CD8-positive, alpha-beta memory T cell (primary cell): ENCODE results near the gene RAD51B. TPM values are rescaled to one million over a fixed set of nuclear protein-coding genes. Genes with fewer than 3 reads are reported as not detected.

Experiments
- CTCF ChIA-PET: fragments of 350-600 bp; sonication (Branson Sonifier 250); formaldehyde crosslinking; loops from one replicate; lab custom pipeline; 2021; ENCODE audit warnings: antibody characterized with exemption; lab: Charles Lee
- POLR2A ChIA-PET: fragments of 350-600 bp; sonication (Branson Sonifier 250); formaldehyde crosslinking; loops from one replicate; lab custom pipeline; 2021; ENCODE audit warnings: antibody characterized with exemption; lab: Charles Lee
- DNase-seq, 5 donors: peaks; one replicate each; pipeline versions ENCODE4 v3.0.0 to v3.0.0-alpha.2; 2020 to 2022; ENCODE audit warnings: mixed read lengths in 1 of 5
- H3K27ac ChIP-seq: one replicate; pipeline ENCODE4 v1.7.0; 2013; ENCODE audit warnings: low read depth, mild to moderate bottlenecking, low read length, moderate library complexity
- H3K27me3 ChIP-seq: 2 replicates; pipeline ENCODE4 v1.7.0; 2013; ENCODE audit warnings: low read length, mild to moderate bottlenecking; ENCODE audit not compliant: insufficient read depth, poor library complexity, severe bottlenecking
- H3K36me3 ChIP-seq: 2 replicates; pipeline ENCODE4 v1.7.0; 2013; ENCODE audit warnings: mild to moderate bottlenecking, low read length, moderate library complexity; ENCODE audit not compliant: insufficient read depth
- H3K4me1 ChIP-seq: 2 replicates; pipeline ENCODE4 v1.7.0; 2013; ENCODE audit warnings: mild to moderate bottlenecking, low read length, moderate library complexity; ENCODE audit not compliant: insufficient read depth
- H3K4me3 ChIP-seq: 2 replicates; pipeline ENCODE4 v1.7.0; 2013; ENCODE audit warnings: mild to moderate bottlenecking, low read length
- H3K9me3 ChIP-seq: 2 replicates; pipeline ENCODE4 v1.7.0; 2013; ENCODE audit warnings: mild to moderate bottlenecking, low read length
- H3K27ac Mint-ChIP-seq, 8 donors: one replicate each; pipeline ENCODE4 v1.8.0; 2020 to 2021; ENCODE audit warnings: mixed read lengths in 8 of 8, mild to moderate bottlenecking in 6 of 8, inconsistent platforms in 3 of 8, moderate library complexity in 3 of 8
- H3K27me3 Mint-ChIP-seq, 2 donors: one replicate each; pipeline ENCODE4 v1.8.0; 2020 to 2021; ENCODE audit warnings: mixed read lengths in 2 of 2, mild to moderate bottlenecking in 1 of 2, moderate library complexity in 1 of 2
- H3K36me3 Mint-ChIP-seq, 3 donors: one replicate each; pipeline ENCODE4 v1.8.0; 2020 to 2021; ENCODE audit warnings: mixed read lengths in 3 of 3, inconsistent platforms in 1 of 3, mild to moderate bottlenecking in 1 of 3
- H3K4me1 Mint-ChIP-seq, 3 donors: one replicate each; pipeline ENCODE4 v1.8.0; 2020 to 2021; ENCODE audit warnings: mixed read lengths in 3 of 3, inconsistent platforms in 1 of 3, mild to moderate bottlenecking in 1 of 3
- H3K4me3 Mint-ChIP-seq, 7 donors: one replicate each; pipeline ENCODE4 v1.8.0; 2020 to 2021; ENCODE audit warnings: mixed read lengths in 7 of 7, mild to moderate bottlenecking in 6 of 7, moderate library complexity in 4 of 7, inconsistent platforms in 2 of 7
- H3K9me3 Mint-ChIP-seq, 5 donors: one replicate each; pipeline ENCODE4 v1.8.0; 2020 to 2022; ENCODE audit warnings: mixed read lengths in 5 of 5, mild to moderate bottlenecking in 3 of 5, moderate library complexity in 2 of 5, inconsistent platforms in 1 of 5
- polyA plus RNA-seq: library from polyadenylated mRNA; unstranded; fragments of 300-500 nt; fragmentation: Illumina TruSeq; gene quantifications from one replicate; pipeline ENCODE4 v1.2.3, GENCODE V29; 2021
- total RNA-seq, 2 experiments: library from RNA; stranded (reverse); gene quantifications; one replicate each; pipeline ENCODE4 v1.2.3, GENCODE V29; 2021

Gene RAD51B
- total and polyA plus RNA-seq, 3 experiments from 2014 or later, result 15.7 to 22.9 (median 17.4) TPM

DNA sequence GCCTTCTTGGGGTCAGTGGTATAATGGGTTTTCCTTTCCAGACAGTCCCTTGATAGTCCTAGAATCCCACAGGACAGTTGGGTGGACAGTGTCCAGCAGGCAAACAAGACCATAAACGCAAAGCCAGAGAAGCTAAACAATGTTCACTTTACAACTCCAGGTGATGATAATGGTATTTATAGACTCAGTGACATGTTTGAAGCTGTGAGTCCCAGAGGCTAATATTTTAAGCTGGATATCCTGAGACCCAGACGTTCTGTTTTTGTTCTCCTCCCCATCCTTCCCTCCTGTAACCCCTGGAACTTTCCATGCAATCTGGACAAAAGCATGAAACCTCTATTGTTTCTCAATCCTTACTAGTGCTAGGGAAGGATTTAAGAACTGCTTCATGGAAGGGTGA lies 852.3 kb downstream of the RAD51B start:
- POLR2A ChIA-PET, result no interaction called here
- Mint-ChIP-seq H3K27ac (peak overlapping the region in 1 of 8 donors; percentile 71), H3K4me3 (no peak overlapping the region), H3K4me1 (peaks cover 0 to 6% (median under 1%) of the 10 kb centered on the region in 3 donors), H3K36me3 (no peaks in the 10 kb centered on the region), H3K27me3 (no peaks in the 10 kb centered on the region), H3K9me3 (no peaks in the 10 kb centered on the region)
- H3K4me3 ChIP-seq, result no peak overlapping the region
- no peaks in the 10 kb centered on the region for H3K36me3 ChIP-seq
- H3K27me3 ChIP-seq, result no peaks in the 10 kb centered on the region
- no peaks in the 10 kb centered on the region for H3K4me1 ChIP-seq
- DNase-seq, result no peak
- CTCF ChIA-PET, result interaction anchor here (0.8 to 1.7 kb wide), 2 partner anchors 11 to 14 kb away, joined by 3 to 4 read pairs; no protein-coding TSS in a partner anchor
- H3K9me3 ChIP-seq, result no peaks in the 10 kb centered on the region
- no peak overlapping the region for H3K27ac ChIP-seq

DNA sequence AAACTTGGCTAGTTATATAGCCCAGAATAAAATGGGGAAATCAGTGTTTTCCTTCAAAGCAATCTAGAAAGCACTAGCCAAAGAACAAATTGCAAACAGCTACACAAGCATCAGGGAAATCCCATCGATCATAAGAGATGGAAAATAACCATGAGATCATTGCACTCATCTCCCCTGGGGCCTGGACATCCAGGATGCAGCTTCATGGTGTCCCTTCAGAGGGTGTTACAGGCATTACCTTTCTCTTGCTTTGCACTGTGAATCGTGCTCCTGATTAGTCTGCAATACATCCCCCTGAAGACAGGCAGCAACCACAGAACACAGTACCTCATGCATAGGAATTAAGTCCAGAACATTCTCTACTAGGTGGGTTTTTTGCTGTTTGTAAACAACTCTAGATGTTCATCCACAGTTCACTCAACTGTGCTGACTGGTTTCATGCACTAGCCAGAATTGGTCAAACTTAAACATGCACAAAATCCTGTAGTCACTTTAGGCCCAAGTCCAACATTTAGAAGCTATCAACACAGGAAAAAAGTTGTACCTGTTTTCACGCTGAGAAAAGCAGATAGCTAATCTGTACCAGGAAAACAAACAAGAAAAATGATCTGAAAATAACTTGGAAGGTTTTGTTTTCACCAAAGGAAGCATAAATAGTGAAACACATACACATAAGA lies 853.2 kb downstream of the RAD51B start:
- ChIA-PET CTCF (interaction anchor here (0.8 to 1.7 kb wide), 3 partner anchors 10 to 18 kb away, joined by 3 to 4 read pairs (median 3); no protein-coding TSS in a partner anchor), POLR2A (interaction anchor here (0.5 kb wide), 1 partner anchor 46 kb away, joined by 10 read pairs; no protein-coding TSS in a partner anchor)
- Histone ChIP-seq H3K27ac (no peak overlapping the region), H3K36me3 (no peaks in the 10 kb centered on the region), H3K27me3 (no peaks in the 10 kb centered on the region), H3K4me3 (no peak overlapping the region), H3K9me3 (no peaks in the 10 kb centered on the region), H3K4me1 (no peaks in the 10 kb centered on the region)
- DNase-seq, result no peak
- Mint-ChIP-seq H3K4me3 (no peak overlapping the region), H3K9me3 (no peaks in the 10 kb centered on the region), H3K27me3 (no peaks in the 10 kb centered on the region), H3K4me1 (peaks cover 0 to 4% (median 0%) of the 10 kb centered on the region in 3 donors), H3K36me3 (no peaks in the 10 kb centered on the region), H3K27ac (peak overlapping the region in 2 of 8 donors; percentile 2 to 38)

DNA sequence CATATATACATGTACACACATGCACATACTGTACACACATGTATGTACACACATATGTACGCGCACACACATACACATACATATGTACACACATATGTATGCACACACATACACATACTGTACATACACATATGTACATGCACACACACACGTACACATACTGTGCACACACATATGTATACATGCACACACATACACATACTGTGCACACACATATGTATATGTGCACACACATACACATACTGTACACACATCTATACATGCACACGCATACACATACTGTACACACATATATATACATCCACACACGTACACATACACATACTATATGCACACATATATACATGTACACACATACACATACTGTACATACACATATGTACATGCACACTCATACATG lies 853.9 kb downstream of the RAD51B start:
- H3K27ac Mint-ChIP-seq, result no peak overlapping the region
- no peak overlapping the region for H3K4me3 Mint-ChIP-seq
- no peak for DNase-seq
- no peaks in the 10 kb centered on the region for H3K4me1 ChIP-seq
- H3K36me3 Mint-ChIP-seq, result no peaks in the 10 kb centered on the region
- no peaks in the 10 kb centered on the region for H3K36me3 ChIP-seq
- no peaks in the 10 kb centered on the region for H3K27me3 ChIP-seq
- H3K9me3 ChIP-seq, result no peaks in the 10 kb centered on the region
- H3K4me3 ChIP-seq, result no peak overlapping the region
- H3K27me3 Mint-ChIP-seq, result no peaks in the 10 kb centered on the region
- ChIA-PET CTCF (interaction anchor here (0.9 to 1.7 kb wide), 2 partner anchors 16 to 19 kb away, joined by 3 to 4 read pairs; no protein-coding TSS in a partner anchor), POLR2A (interaction anchor here (0.5 kb wide), 1 partner anchor 45 kb away, joined by 10 read pairs; no protein-coding TSS in a partner anchor)
- H3K27ac ChIP-seq, result no peak overlapping the region
- H3K9me3 Mint-ChIP-seq, result no peaks in the 10 kb centered on the region
- peaks cover 0 to 4% (median 0%) of the 10 kb centered on the region in 3 donors for H3K4me1 Mint-ChIP-seq

DNA sequence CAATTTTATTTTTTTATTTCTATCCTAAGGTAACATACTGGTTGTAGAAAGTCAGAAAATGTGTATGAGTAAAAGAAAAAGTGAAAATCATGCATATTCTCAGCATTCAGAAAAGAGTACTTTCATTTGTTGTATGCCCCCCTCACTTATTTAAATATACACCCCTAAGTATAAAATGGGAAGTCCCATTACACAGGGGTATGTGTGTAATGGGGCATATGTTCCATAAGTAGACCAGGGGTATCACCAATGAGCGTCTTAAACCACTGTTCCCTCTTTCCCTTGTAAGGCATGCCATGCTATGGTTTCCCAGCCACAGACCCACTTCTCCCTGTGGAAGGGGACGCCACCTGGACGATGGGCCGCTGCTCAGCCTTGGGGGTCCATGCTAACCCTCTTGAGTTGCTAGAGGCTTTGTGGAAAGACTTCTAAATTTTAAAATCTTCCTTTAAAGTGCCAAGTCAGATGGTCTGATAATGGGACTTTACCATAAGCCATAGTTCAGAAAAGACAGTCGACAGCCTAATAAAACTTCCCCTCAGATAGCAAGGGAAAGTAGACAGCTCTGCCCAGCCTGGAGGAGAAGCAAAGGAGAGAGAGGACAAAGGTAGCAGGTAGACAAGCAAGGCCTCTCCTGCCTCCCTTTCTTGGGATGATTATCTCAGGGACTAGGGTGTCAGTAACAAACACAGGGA lies 855.1 kb downstream of the RAD51B start:
- Histone ChIP-seq H3K9me3 (no peaks in the 10 kb centered on the region), H3K4me1 (no peaks in the 10 kb centered on the region), H3K36me3 (no peaks in the 10 kb centered on the region), H3K4me3 (no peak overlapping the region), H3K27ac (no peak overlapping the region), H3K27me3 (no peaks in the 10 kb centered on the region)
- ChIA-PET POLR2A (no interaction called here), CTCF (no interaction called here)
- Mint-ChIP-seq H3K27ac (peak overlapping the region in 1 of 8 donors; percentile 68), H3K4me3 (no peak overlapping the region), H3K27me3 (no peaks in the 10 kb centered on the region), H3K36me3 (no peaks in the 10 kb centered on the region), H3K9me3 (no peaks in the 10 kb centered on the region), H3K4me1 (peaks cover 0 to 4% (median 0%) of the 10 kb centered on the region in 3 donors)
- DNase-seq, result no peak

DNA sequence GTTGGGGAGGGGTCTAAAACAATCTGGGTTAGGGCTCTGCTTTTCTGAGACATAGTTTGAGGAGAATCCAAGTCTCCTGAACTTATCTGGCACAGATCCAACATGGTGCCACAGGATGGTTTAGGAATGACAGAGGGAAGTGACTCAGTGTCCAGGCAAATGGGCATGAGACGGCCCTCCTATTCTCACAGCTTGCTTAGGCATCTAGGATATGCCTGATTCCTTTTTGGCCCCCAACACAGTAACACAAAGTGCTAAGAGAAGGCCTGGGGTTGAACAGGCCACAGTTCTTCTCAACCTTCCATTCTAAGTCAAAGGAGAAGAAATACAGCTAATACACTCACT lies 855.6 kb downstream of the RAD51B start:
- H3K27me3 ChIP-seq, result no peaks in the 10 kb centered on the region
- no peak overlapping the region for H3K4me3 Mint-ChIP-seq
- H3K27ac Mint-ChIP-seq, result no peak overlapping the region
- no peaks in the 10 kb centered on the region for H3K36me3 ChIP-seq
- ChIA-PET POLR2A (no interaction called here), CTCF (no interaction called here)
- DNase-seq, result no peak
- H3K4me3 ChIP-seq, result no peak overlapping the region
- no peak overlapping the region for H3K27ac ChIP-seq
- H3K9me3 ChIP-seq, result no peaks in the 10 kb centered on the region
- H3K9me3 Mint-ChIP-seq, result no peaks in the 10 kb centered on the region
- no peaks in the 10 kb centered on the region for H3K4me1 ChIP-seq
- H3K36me3 Mint-ChIP-seq, result no peaks in the 10 kb centered on the region
- H3K27me3 Mint-ChIP-seq, result no peaks in the 10 kb centered on the region
- peaks cover 0 to 4% (median 0%) of the 10 kb centered on the region in 3 donors for H3K4me1 Mint-ChIP-seq

DNA sequence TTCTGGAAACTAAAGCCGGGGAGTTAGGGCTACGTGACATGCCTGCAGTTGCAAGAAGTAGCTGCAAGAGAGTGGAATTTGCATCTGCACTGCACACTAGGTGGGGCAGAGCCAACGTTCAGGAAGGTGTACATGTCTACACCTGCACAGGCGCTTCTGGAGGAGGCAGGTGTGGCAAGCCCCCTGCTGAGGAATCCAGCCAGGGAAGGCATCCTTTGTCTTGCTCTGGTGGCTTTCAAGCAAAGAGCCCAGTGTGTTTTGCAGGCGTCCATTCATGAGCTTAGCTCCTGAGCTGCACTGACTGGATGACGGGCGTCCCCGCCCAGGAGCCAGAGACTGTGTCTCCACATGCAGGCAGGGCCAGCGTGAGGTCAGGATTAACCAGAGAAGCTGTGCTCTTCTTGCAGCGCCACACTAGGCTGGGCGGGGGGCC lies 856.9 kb downstream of the RAD51B start:
- Mint-ChIP-seq H3K27me3 (no peaks in the 10 kb centered on the region), H3K27ac (no peak overlapping the region), H3K4me3 (no peak overlapping the region), H3K9me3 (no peaks in the 10 kb centered on the region), H3K36me3 (no peaks in the 10 kb centered on the region), H3K4me1 (peaks cover 5 to 10% (median 10%) of the 10 kb centered on the region in 3 donors)
- Histone ChIP-seq H3K9me3 (no peaks in the 10 kb centered on the region), H3K4me3 (no peak overlapping the region), H3K4me1 (peaks cover 6% of the 10 kb centered on the region), H3K27ac (no peak overlapping the region), H3K27me3 (no peaks in the 10 kb centered on the region), H3K36me3 (no peaks in the 10 kb centered on the region)
- no peak for DNase-seq
- CTCF ChIA-PET, result interaction anchor here (1.2 kb wide), 1 partner anchor 45 kb away, joined by 3 read pairs; no protein-coding TSS in a partner anchor
- POLR2A ChIA-PET, result no interaction called here

DNA sequence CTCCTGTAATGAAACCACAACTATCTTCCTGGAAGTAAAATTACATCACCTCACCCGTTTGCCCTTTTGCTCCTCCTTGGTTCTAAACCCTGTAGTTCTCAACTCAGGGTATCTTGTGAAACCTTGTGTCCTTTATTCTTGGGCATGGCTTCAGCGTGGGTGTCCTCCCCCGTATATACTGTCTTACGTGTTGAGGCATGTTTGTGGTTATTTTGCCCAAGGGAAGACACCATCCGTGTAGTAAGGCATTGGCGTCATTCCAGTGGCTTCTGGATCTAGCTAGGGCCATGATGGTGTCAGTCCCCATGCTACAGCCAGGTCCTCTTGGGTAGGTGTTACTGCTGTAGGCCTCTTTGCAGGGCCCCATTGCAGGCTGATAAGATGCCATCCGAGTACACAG lies 857.9 kb downstream of the RAD51B start:
- no peak overlapping the region for H3K4me3 ChIP-seq
- H3K27me3 ChIP-seq, result no peaks in the 10 kb centered on the region
- H3K9me3 ChIP-seq, result no peaks in the 10 kb centered on the region
- Mint-ChIP-seq H3K4me3 (no peak overlapping the region), H3K27me3 (no peaks in the 10 kb centered on the region), H3K4me1 (peaks cover 14 to 20% (median 20%) of the 10 kb centered on the region in 3 donors), H3K36me3 (no peaks in the 10 kb centered on the region), H3K9me3 (no peaks in the 10 kb centered on the region), H3K27ac (peak overlapping the region in 1 of 8 donors; percentile 84)
- CTCF ChIA-PET, result interaction anchor here (1.2 to 1.4 kb wide), 2 partner anchors 44 to 112 kb away, joined by 3 to 4 read pairs; no protein-coding TSS in a partner anchor
- no peaks in the 10 kb centered on the region for H3K36me3 ChIP-seq
- POLR2A ChIA-PET, result no interaction called here
- H3K4me1 ChIP-seq, result peaks cover 16% of the 10 kb centered on the region
- no peak for DNase-seq
- no peak overlapping the region for H3K27ac ChIP-seq

DNA sequence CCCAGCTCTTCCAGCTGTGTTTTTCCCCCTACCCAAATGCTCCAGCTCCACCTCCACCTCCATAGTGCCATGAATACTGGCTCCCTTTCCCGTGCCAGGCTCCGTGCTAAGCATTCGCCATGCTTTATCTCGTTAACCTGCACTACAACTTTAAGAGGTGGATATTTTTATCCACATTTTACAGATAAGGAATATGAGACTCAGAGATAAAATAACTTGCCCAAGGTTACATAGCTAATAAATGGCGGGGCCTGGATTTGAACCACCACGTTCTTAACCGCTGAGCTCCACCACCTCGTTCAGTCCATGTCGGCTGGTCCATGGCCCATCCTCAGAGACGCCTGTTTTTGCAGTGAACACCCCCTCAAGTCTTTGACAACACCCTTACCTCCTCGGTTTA lies 858.3 kb downstream of the RAD51B start:
- Mint-ChIP-seq H3K36me3 (no peaks in the 10 kb centered on the region), H3K4me1 (peaks cover 16 to 24% (median 24%) of the 10 kb centered on the region in 3 donors), H3K9me3 (no peaks in the 10 kb centered on the region), H3K27me3 (no peaks in the 10 kb centered on the region), H3K4me3 (no peak overlapping the region), H3K27ac (peak overlapping the region in 2 of 8 donors; percentile 8 to 51)
- CTCF ChIA-PET, result interaction anchor here (1.4 kb wide), 1 partner anchor 112 kb away, joined by 4 read pairs; no protein-coding TSS in a partner anchor
- Histone ChIP-seq H3K4me3 (no peak overlapping the region), H3K4me1 (peaks cover 20% of the 10 kb centered on the region), H3K27ac (no peak overlapping the region), H3K27me3 (no peaks in the 10 kb centered on the region), H3K9me3 (no peaks in the 10 kb centered on the region), H3K36me3 (no peaks in the 10 kb centered on the region)
- DNase-seq, result no peak
- POLR2A ChIA-PET, result interaction anchor here (0.7 kb wide), 1 partner anchor 115 kb away, joined by 6 read pairs; the partner anchor contains the start of gene ZFP36L1
